Measurements from ENCODE around the gene CNTNAP2. TPM values are rescaled to one million over a fixed set of nuclear protein-coding genes. Genes with fewer than 3 reads are reported as not detected.

The CNTNAP2 gene
- total RNA-seq, 1 donor from 2014 or later = 0.27 TPM

- H3K36me3 Mint-ChIP-seq (ENCODE audit: low read depth) = no peaks in the 10 kb centered on the region
- no peak for DNase-seq (ENCODE audit: low spot score)
- H3K27ac Mint-ChIP-seq (ENCODE audit: unreplicated experiment) = no peak overlapping the region
- H3K4me1 Mint-ChIP-seq (ENCODE audit: low read depth) = no peaks in the 10 kb centered on the region
- H3K9me3 Mint-ChIP-seq (ENCODE audit: low read depth) = peaks cover 3% of the 10 kb centered on the region
- H3K4me3 Mint-ChIP-seq (ENCODE audit: unreplicated experiment) = no peak overlapping the region
- no peaks in the 10 kb centered on the region for H3K27me3 Mint-ChIP-seq (ENCODE audit: low read depth)
- TF ChIP-seq CTCF (IDR thresholded peaks at IDR 0.05) = no peak
Measured at GRCh38 chr7:147997636-147998035, 1881.0 kb downstream of the CNTNAP2 start.

- no peak overlapping the region for H3K27ac Mint-ChIP-seq (ENCODE audit: unreplicated experiment)
- no peaks in the 10 kb centered on the region for H3K36me3 Mint-ChIP-seq (ENCODE audit: low read depth)
- no peak for TF ChIP-seq CTCF (IDR thresholded peaks at IDR 0.05)
Measured at GRCh38 chr7:147999962-148000361, 1883.4 kb downstream of the CNTNAP2 start.

GRCh38 chr7:148011753-148012152, 1895.2 kb downstream of the CNTNAP2 start:
- Mint-ChIP-seq H3K4me1 (ENCODE audit: low read depth) (no peaks in the 10 kb centered on the region), H3K27me3 (ENCODE audit: low read depth) (peaks cover 6% of the 10 kb centered on the region), H3K4me3 (ENCODE audit: unreplicated experiment) (no peak overlapping the region), H3K9me3 (ENCODE audit: low read depth) (no peaks in the 10 kb centered on the region), H3K27ac (ENCODE audit: unreplicated experiment) (no peak overlapping the region), H3K36me3 (ENCODE audit: low read depth) (no peaks in the 10 kb centered on the region)
- TF ChIP-seq CTCF (IDR thresholded peaks at IDR 0.05) = no peak
- no peak for DNase-seq (ENCODE audit: low spot score)

More at GRCh38 chr7:147999962-148000361, 1883.4 kb downstream of the CNTNAP2 start:
- Mint-ChIP-seq H3K4me1 (ENCODE audit: low read depth) (no peaks in the 10 kb centered on the region), H3K9me3 (ENCODE audit: low read depth) (peaks cover 3% of the 10 kb centered on the region), H3K4me3 (ENCODE audit: unreplicated experiment) (no peak overlapping the region), H3K27me3 (ENCODE audit: low read depth) (peaks cover 2% of the 10 kb centered on the region)
- DNase-seq (ENCODE audit: low spot score) = no peak

- no peak for DNase-seq (ENCODE audit: low spot score)
- H3K36me3 Mint-ChIP-seq (ENCODE audit: low read depth) = no peaks in the 10 kb centered on the region
- no peak overlapping the region for H3K27ac Mint-ChIP-seq (ENCODE audit: unreplicated experiment)
- no peaks in the 10 kb centered on the region for H3K9me3 Mint-ChIP-seq (ENCODE audit: low read depth)
- no peaks in the 10 kb centered on the region for H3K4me1 Mint-ChIP-seq (ENCODE audit: low read depth)
- H3K27me3 Mint-ChIP-seq (ENCODE audit: low read depth) = peaks cover 7% of the 10 kb centered on the region
- TF ChIP-seq CTCF (IDR thresholded peaks at IDR 0.05) = no peak
- H3K4me3 Mint-ChIP-seq (ENCODE audit: unreplicated experiment) = no peak overlapping the region
Measured at GRCh38 chr7:148014001-148014400, 1897.4 kb downstream of the CNTNAP2 start.

GRCh38 chr7:148014541-148014940, 1897.9 kb downstream of the CNTNAP2 start:
- TF ChIP-seq CTCF (IDR thresholded peaks at IDR 0.05) = no peak
- Mint-ChIP-seq H3K4me1 (ENCODE audit: low read depth) (no peaks in the 10 kb centered on the region), H3K9me3 (ENCODE audit: low read depth) (no peaks in the 10 kb centered on the region), H3K4me3 (ENCODE audit: unreplicated experiment) (no peak overlapping the region), H3K27ac (ENCODE audit: unreplicated experiment) (no peak overlapping the region), H3K36me3 (ENCODE audit: low read depth) (no peaks in the 10 kb centered on the region), H3K27me3 (ENCODE audit: low read depth) (peaks cover 7% of the 10 kb centered on the region)
- no peak for DNase-seq (ENCODE audit: low spot score)
